Suppressor macrophage (primary cell): ENCODE results near the gene ARFRP1.

Source experiments
- DNase-seq, 4 experiments: peaks; one replicate each; pipeline ENCODE4 v3.0.0-alpha.2; 2020 to 2022

Gene ARFRP1

DNA sequence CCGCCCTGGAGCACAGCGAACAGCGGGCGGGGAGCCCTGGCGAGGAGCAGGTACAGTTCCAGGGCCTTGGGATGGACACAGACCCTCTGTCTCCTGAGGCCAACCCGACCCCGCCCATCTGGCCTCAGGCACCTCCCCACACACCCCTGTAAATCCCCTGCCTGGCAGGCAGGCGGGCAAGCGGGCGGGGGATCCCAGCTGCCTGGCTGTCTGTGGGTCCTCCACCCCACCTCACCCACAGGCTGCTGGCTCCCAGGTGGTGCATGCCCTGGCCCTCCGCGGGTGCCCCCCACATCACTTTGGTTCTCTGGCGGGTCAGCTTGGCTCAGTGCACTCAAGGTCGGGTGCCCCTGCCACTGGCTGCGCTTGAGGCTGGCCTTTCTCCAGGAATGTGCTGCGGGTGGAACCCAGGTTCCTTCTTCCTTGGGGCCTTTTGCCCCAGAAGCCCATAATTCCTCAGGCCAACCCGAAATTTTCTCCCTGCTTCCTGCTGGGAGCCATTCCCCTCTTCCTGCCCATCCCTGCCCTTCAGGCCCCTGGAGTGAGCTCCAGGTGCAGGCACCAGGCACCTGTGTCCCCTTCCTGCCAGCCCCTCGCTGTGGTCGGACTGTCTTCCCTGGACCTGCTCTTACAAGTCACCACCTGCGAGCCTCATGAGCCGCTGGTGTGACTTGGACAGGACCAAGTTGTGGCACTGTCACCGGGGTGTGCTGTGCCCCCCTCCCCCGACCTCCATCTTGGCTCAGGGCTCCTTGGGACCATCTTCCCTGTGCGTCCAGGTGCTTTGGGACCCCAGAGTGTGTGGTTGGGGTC is 16.7 kb downstream of the ARFRP1 start:
- DNase-seq: no peak

GRCh38 chr20:63690003-63690897 is 17.5 kb downstream of the ARFRP1 start:
- DNase-seq: no peak

- DNase-seq: no peak
Measured at GRCh38 chr20:63689046-63690002, 18.5 kb downstream of the ARFRP1 start.

DNA sequence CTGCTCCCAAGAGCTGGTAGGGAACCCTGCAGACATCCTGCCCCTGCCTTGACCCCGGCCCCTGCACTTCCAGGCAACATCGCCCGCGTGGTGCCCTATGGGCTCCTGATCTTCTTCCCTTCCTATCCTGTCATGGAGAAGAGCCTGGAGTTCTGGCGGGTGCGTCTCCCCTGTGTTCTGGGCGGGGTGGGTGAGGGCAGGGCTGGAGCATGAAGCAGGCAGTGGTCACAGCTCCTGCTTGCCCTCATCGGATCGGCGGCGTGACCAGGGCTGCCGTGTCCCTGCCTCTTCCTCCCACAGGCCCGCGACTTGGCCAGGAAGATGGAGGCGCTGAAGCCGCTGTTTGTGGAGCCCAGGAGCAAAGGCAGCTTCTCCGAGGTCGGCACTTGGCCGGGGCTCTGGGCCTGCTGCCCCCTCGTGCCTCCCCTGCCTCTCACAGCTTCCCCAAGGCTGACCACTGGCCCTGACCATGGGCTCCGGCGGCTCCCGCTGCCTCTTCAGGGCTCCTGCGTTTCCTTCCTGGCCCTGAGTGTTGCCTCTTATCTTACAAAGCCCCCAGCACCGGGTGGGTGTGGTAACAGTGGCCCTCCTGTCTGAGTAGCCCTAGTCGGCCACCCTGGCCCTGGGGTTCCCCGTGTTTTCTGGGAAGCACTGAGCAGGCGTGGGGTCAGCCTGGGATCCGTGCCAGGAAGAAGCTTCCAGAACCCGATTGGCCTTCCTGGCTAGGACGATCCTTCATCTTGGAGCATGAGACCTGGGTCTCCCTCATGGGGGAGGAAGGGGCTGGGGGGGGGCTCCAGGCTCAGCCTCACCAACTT is 19.3 kb downstream of the ARFRP1 start:
- no peak for DNase-seq

- no peak for DNase-seq
Measured at GRCh38 chr20:63687419-63688178, 20.2 kb downstream of the ARFRP1 start.

GRCh38 chr20:63686492-63687321 is 21.1 kb downstream of the ARFRP1 start:
- DNase-seq: peak; percentile 90 to 95 (median 92)

GRCh38 chr20:63686094-63686491 is 21.7 kb downstream of the ARFRP1 start:
- DNase-seq: no peak

- DNase-seq: no peak
Measured at GRCh38 chr20:63685269-63686026, 22.3 kb downstream of the ARFRP1 start.

GRCh38 chr20:63682384-63683139 is 25.2 kb downstream of the ARFRP1 start:
- peak in 2 of 4 experiments; percentile 28 to 30 for DNase-seq

DNA sequence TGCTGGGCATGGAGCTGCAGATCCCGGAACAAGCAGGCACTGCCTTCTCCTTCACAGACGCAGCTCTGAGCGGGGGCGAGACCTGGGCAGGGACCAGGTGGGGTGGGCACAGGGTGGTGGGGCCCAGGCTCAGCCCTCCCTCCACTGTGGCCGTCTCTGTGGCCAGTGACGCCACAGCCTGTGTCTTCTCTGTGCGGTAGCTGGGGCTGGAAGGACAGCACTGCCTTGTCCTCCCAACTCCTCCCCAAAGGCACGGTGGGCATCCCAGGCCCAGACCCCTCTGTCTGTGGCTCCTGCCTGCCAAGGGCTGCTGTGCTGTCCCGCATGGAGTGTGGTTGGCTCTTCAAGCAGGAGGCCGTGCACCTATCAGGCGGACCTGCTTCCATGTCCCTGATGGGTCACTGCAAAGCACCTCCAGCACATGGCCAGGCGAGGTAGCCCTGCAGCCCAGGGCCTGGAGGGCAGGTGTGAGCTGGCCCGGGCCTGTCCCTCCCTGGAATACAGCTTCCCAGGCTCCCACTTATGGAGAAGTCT is 26.1 kb downstream of the ARFRP1 start:
- DNase-seq: no peak

DNA sequence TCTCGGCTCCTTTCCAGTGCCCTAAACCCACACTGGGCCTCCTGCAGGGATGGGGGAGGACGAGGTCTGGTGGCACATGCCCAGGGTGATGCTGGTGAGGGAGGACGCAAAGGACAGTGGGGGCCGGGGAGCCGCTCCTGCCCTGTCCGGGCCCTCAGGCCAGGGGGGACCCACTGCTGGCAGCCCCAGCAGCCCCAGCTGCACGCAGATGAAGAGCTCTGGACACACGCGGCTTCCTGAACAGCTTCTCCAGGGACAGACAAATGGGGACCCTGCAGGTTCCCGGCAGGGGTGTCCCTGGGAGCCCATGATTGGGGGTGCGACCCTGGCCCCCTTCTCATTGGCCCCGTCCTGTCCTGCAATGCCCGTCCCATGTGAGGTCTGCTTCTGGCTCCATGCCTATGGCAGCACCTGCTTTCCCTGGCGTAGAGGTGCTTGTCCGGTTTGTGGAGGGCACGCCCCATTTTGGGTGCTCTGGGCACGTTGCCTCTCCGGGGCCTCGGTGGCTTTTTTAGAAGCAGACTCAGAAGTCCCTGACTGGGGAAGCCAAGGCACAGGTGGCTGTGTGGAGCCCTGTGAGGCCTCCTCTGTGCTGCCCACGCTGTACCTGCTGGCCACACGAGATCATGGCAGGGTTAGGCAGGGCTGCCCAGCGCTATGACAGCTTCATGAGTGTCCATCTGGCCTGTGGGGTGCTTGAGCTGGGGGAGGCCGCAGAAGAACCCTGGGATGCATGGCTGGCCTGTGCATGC is 26.7 kb downstream of the ARFRP1 start:
- DNase-seq: no peak

- no peak for DNase-seq
Measured at GRCh38 chr20:63680427-63680826, 27.3 kb downstream of the ARFRP1 start.

GRCh38 chr20:63679799-63680305 is 27.9 kb downstream of the ARFRP1 start:
- DNase-seq: no peak

DNA sequence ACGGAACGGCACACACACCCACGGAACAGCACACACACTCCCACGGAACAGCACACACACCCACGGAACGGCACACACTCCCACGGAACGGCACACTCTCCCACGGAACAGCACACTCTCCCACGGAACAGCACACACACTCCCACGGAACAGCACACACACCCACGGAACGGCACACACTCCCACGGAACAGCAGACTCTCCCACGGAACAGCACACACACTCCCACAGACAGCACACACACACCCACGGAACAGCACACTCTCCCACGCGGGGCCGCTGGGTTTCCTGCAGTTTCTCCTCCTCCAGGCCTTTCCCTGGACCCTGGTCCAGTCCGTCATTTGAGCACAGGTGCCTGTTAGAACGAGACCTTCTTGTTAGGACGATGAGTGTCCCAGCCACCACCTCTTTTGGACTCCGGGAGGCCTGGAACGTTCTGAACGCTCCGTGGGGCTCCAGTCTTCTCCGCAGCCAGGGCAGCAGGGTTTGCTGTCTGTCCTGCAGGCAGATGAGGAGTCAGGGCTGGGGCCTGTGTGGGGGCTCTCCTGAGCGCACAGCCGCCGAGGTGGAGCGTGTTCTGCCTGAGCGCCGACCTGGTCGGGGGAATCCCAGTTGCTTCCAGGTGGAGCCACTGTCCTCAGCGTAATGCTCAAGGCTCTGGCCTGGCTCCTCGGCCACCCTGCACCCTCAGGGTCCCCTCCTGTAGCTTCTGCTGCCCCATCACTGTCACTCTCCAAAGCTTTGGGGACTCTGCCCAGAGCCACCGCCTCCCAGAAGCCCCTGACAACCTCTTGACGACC is 28.9 kb downstream of the ARFRP1 start:
- no peak for DNase-seq

DNA sequence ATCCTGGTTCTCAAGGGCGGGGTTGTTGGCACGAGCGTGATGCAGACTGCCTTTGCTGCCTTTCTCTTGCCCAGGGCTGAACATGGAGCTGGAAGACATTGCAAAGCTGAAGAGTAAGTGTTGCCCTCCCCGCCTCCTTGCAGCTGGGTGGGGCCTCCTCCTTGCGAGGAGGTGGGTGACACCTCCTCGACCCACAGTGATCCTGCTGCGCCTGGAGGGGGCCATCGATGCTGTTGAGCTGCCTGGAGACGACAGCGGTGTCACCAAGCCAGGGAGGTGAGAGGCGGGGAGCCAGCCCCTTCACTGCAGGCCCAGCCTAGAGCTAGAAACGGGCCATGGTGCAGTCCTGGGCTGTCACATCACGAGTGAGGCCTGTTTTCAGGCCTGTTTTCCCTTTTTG is 29.7 kb downstream of the ARFRP1 start:
- DNase-seq: no peak
